ENCODE measurements around the gene NTM. TPM values are rescaled to one million over a fixed set of nuclear protein-coding genes. Genes with fewer than 3 reads are reported as not detected.

Gene NTM
- total RNA-seq, 1 donor from 2014 or later = 92.1 TPM

- Mint-ChIP-seq H3K27ac (ENCODE audit: unreplicated experiment) (no peak overlapping the region), H3K4me1 (ENCODE audit: low read depth) (peaks cover 5% of the 10 kb centered on the region), H3K4me3 (ENCODE audit: unreplicated experiment) (no peak overlapping the region), H3K27me3 (ENCODE audit: low read depth) (peaks cover 61% of the 10 kb centered on the region), H3K36me3 (ENCODE audit: low read depth) (no peaks in the 10 kb centered on the region), H3K9me3 (ENCODE audit: low read depth) (no peaks in the 10 kb centered on the region)
- DNase-seq (ENCODE audit: low spot score) = no peak
- TF ChIP-seq CTCF (IDR thresholded peaks at IDR 0.05) = no peak
Measured at GRCh38 chr11:131467645-131468394, 97.4 kb downstream of the NTM start.

- Mint-ChIP-seq H3K4me3 (ENCODE audit: unreplicated experiment) (no peak overlapping the region), H3K27ac (ENCODE audit: unreplicated experiment) (no peak overlapping the region), H3K27me3 (ENCODE audit: low read depth) (peaks cover 57% of the 10 kb centered on the region), H3K4me1 (ENCODE audit: low read depth) (peaks cover 5% of the 10 kb centered on the region), H3K36me3 (ENCODE audit: low read depth) (no peaks in the 10 kb centered on the region), H3K9me3 (ENCODE audit: low read depth) (no peaks in the 10 kb centered on the region)
- no peak for DNase-seq (ENCODE audit: low spot score)
- no peak for TF ChIP-seq CTCF (IDR thresholded peaks at IDR 0.05)
Measured at GRCh38 chr11:131468565-131468964, 98.2 kb downstream of the NTM start.

- H3K4me1 Mint-ChIP-seq (ENCODE audit: low read depth) = peaks cover 2% of the 10 kb centered on the region
- no peaks in the 10 kb centered on the region for H3K36me3 Mint-ChIP-seq (ENCODE audit: low read depth)
- H3K4me3 Mint-ChIP-seq (ENCODE audit: unreplicated experiment) = no peak overlapping the region
- no peak for TF ChIP-seq CTCF (IDR thresholded peaks at IDR 0.05)
- H3K27me3 Mint-ChIP-seq (ENCODE audit: low read depth) = peaks cover 51% of the 10 kb centered on the region
- DNase-seq (ENCODE audit: low spot score) = no peak
- H3K27ac Mint-ChIP-seq (ENCODE audit: unreplicated experiment) = no peak overlapping the region
- H3K9me3 Mint-ChIP-seq (ENCODE audit: low read depth) = no peaks in the 10 kb centered on the region
Measured at GRCh38 chr11:131470216-131470925, 100.0 kb downstream of the NTM start.

- Mint-ChIP-seq H3K9me3 (ENCODE audit: low read depth) (no peaks in the 10 kb centered on the region), H3K27me3 (ENCODE audit: low read depth) (peaks cover 51% of the 10 kb centered on the region), H3K36me3 (ENCODE audit: low read depth) (no peaks in the 10 kb centered on the region), H3K4me3 (ENCODE audit: unreplicated experiment) (no peak overlapping the region), H3K4me1 (ENCODE audit: low read depth) (peaks cover 2% of the 10 kb centered on the region), H3K27ac (ENCODE audit: unreplicated experiment) (no peak overlapping the region)
- DNase-seq (ENCODE audit: low spot score) = no peak
- TF ChIP-seq CTCF (IDR thresholded peaks at IDR 0.05) = no peak
Measured at GRCh38 chr11:131471976-131472375, 101.6 kb downstream of the NTM start.

GRCh38 chr11:131474947-131475346, 104.5 kb downstream of the NTM start:
- Mint-ChIP-seq H3K27ac (ENCODE audit: unreplicated experiment) (no peak overlapping the region), H3K9me3 (ENCODE audit: low read depth) (no peaks in the 10 kb centered on the region), H3K4me3 (ENCODE audit: unreplicated experiment) (no peak overlapping the region), H3K27me3 (ENCODE audit: low read depth) (peaks cover 39% of the 10 kb centered on the region), H3K4me1 (ENCODE audit: low read depth) (no peaks in the 10 kb centered on the region), H3K36me3 (ENCODE audit: low read depth) (no peaks in the 10 kb centered on the region)
- no peak for TF ChIP-seq CTCF (IDR thresholded peaks at IDR 0.05)
- no peak for DNase-seq (ENCODE audit: low spot score)
